Ishikawa (cell line): ENCODE results near the gene GMPPA.

ENCODE experiments used
- CEBPB ChIP-seq: IDR thresholded peaks from 2 replicates; pipeline ENCODE4 v1.6.1; 2012
- CREB1 ChIP-seq: IDR thresholded peaks from 2 replicates; pipeline ENCODE4 v1.6.1; 2012; ENCODE audit warnings: low read depth
- EGR1 ChIP-seq: IDR thresholded peaks from 2 replicates; pipeline ENCODE4 v1.6.1; 2012
- EP300 ChIP-seq: IDR thresholded peaks from 2 replicates; pipeline ENCODE4 v1.6.1; 2012; ENCODE audit warnings: borderline replicate concordance
- FOXM1 ChIP-seq: IDR thresholded peaks from 2 replicates; pipeline ENCODE4 v1.6.1; 2012; ENCODE audit warnings: low read depth, borderline replicate concordance
- NFIC ChIP-seq: IDR thresholded peaks from 2 replicates; pipeline ENCODE4 v1.6.1; 2012
- RAD21 ChIP-seq: IDR thresholded peaks from 2 replicates; pipeline ENCODE4 v1.6.1; 2012; ENCODE audit warnings: low read depth
- TAF1 ChIP-seq: IDR thresholded peaks from 2 replicates; pipeline ENCODE4 v1.6.1; 2012; ENCODE audit warnings: low read depth, mild to moderate bottlenecking
- TCF12 ChIP-seq: IDR thresholded peaks from 2 replicates; pipeline ENCODE4 v1.6.1; 2012; ENCODE audit warnings: low read depth
- TEAD4 ChIP-seq: IDR thresholded peaks from 2 replicates; pipeline ENCODE4 v1.6.1; 2012
- YY1 ChIP-seq: IDR thresholded peaks from 2 replicates; pipeline ENCODE4 v1.6.1; 2012; ENCODE audit warnings: low read depth
- ZBTB7A ChIP-seq: IDR thresholded peaks from 2 replicates; pipeline ENCODE4 v1.6.1; 2012; ENCODE audit warnings: low read depth
- TF ChIP-seq, protein P1 (sequence below): IDR thresholded peaks from 2 replicates; pipeline ENCODE4 v1.6.1; 2012
- TF ChIP-seq, protein P2 (sequence below): IDR thresholded peaks from 2 replicates; pipeline ENCODE4 v1.6.1; 2012; ENCODE audit warnings: low read depth, mild to moderate bottlenecking
- TF ChIP-seq, protein P3 (sequence below): IDR thresholded peaks from 2 replicates; pipeline ENCODE4 v1.6.1; 2012

Gene GMPPA

DNA sequence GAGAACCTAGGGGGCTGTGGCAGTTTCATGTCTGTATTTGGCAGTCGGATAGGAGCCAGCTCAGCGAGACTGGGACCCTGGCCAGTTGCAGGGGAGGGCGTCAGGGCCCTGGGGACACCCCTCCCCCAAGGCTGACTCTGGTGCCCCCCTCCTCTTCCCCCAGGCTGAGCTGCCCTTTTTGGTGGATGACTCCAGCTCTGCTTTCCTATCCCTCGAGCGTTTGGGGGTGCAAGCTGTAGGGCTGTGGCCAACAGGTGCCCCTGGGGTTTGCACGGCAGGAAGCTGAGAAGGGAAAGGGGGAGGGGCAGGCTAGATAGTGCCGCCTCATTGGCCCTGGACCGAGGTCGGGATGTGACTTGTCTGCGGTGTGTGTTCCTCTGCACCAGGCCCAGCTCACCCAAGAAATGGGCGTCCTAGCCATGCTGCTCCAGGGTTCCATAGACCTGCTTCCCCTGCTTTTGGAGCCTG, 37.6 kb upstream of the GMPPA start:
- TF ChIP-seq NFIC (no peak), TEAD4 (no peak), YY1 (no peak), RAD21 (no peak), ZBTB7A (no peak), EP300 (no peak), EGR1 (no peak), FOXM1 (no peak), TAF1 (no peak), CEBPB (no peak), CREB1 (no peak), TCF12 (no peak)
- TF ChIP-seq, protein P1, sequence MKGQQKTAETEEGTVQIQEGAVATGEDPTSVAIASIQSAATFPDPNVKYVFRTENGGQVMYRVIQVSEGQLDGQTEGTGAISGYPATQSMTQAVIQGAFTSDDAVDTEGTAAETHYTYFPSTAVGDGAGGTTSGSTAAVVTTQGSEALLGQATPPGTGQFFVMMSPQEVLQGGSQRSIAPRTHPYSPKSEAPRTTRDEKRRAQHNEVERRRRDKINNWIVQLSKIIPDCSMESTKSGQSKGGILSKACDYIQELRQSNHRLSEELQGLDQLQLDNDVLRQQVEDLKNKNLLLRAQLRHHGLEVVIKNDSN: no peak
- TF ChIP-seq, protein P2, sequence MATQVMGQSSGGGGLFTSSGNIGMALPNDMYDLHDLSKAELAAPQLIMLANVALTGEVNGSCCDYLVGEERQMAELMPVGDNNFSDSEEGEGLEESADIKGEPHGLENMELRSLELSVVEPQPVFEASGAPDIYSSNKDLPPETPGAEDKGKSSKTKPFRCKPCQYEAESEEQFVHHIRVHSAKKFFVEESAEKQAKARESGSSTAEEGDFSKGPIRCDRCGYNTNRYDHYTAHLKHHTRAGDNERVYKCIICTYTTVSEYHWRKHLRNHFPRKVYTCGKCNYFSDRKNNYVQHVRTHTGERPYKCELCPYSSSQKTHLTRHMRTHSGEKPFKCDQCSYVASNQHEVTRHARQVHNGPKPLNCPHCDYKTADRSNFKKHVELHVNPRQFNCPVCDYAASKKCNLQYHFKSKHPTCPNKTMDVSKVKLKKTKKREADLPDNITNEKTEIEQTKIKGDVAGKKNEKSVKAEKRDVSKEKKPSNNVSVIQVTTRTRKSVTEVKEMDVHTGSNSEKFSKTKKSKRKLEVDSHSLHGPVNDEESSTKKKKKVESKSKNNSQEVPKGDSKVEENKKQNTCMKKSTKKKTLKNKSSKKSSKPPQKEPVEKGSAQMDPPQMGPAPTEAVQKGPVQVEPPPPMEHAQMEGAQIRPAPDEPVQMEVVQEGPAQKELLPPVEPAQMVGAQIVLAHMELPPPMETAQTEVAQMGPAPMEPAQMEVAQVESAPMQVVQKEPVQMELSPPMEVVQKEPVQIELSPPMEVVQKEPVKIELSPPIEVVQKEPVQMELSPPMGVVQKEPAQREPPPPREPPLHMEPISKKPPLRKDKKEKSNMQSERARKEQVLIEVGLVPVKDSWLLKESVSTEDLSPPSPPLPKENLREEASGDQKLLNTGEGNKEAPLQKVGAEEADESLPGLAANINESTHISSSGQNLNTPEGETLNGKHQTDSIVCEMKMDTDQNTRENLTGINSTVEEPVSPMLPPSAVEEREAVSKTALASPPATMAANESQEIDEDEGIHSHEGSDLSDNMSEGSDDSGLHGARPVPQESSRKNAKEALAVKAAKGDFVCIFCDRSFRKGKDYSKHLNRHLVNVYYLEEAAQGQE: no peak
- TF ChIP-seq, protein P3, sequence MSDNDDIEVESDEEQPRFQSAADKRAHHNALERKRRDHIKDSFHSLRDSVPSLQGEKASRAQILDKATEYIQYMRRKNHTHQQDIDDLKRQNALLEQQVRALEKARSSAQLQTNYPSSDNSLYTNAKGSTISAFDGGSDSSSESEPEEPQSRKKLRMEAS: no peak

DNA sequence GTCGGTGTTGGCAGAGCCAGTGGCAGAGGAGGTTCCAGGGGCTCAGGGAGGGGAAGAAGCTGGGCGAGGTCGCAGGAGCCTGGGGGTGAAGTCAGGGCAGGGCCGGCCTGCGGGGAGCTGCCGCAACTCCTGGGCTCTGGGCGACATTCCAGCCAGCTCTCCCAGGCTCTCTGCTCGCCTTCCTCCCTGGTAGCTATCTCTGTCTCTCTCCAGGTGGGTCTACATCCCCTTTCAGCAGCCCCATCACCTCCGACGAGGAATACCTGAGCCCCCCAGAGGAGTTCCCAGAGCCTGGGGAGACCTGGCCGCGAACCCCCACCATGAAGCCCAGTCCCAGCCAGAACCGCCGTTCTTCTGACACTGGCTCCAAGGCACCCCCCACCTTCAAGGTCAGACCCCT, 37.0 kb upstream of the GMPPA start:
- no peak for TF ChIP-seq RAD21

DNA sequence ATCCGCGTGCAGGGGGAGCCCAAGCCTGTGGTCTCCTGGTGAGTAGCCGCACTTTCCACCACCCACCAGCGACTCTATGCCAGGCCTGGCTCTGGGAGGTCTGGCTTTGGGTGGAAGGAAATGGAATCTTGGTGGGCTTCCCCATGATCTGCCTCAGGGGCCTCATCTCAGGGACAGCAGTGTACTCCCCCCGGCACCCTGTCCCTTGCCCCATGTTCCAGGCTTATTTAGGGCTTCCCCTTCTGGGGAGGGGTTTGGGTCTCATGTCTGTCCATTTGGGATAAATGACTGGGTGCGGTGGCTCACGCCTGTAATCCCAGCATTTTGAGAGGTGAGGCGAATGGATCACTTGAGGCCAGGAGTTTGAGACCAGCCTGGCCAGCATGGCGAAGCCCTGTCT, 36.3 kb upstream of the GMPPA start:
- TF ChIP-seq EGR1: no peak
- TF ChIP-seq, protein P1: no peak
- TF ChIP-seq CREB1: no peak
- no peak for TF ChIP-seq YY1
- TF ChIP-seq FOXM1: no peak
- TF ChIP-seq, protein P2: no peak
- TF ChIP-seq, protein P3: no peak
- no peak for TF ChIP-seq ZBTB7A

DNA sequence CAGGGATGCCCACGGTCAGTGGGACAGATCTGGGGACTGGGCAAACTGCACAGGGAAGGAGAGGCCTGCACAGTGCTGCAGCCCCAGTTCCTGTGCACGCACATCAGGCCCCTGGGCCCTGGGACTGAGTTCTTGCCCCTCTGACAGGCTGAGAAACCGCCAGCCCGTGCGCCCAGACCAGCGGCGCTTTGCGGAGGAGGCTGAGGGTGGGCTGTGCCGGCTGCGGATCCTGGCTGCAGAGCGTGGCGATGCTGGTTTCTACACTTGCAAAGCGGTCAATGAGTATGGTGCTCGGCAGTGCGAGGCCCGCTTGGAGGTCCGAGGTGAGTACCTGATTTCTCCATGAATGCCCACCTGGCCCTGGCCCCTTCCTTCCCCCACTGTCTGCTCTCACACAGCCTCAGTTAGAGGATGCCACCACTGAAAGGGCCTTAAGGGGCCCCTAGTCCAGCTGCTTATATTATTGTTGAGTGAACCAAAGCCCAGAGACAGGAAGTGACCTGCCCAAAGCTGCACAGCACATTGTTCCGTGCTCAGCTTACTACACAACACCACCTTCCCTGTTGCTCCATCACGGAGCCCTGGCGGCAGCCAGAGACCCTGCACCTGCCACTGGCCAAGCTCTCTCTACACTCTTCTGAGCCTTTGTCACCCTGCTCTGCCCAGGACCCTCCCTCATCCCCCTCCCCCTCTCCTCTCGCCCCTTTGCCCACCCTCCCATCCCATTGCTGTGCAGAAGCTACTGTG, 34.2 kb upstream of the GMPPA start:
- TF ChIP-seq CEBPB: no peak
- no peak for TF ChIP-seq TAF1
- no peak for TF ChIP-seq CREB1
- TF ChIP-seq, protein P2: no peak
- TF ChIP-seq, protein P3: no peak
